CD4-positive, CD25-positive, alpha-beta regulatory T cell (primary cell): Measurements from ENCODE around the gene APPL1. TPM values are rescaled to one million over a fixed set of nuclear protein-coding genes. Genes with fewer than 3 reads are reported as not detected.
"Not testable (repeated sequence)": the region's sequence is repeated elsewhere in the genome, so short reads cannot be mapped to it uniquely, and the experiment has no call there.

Experiments
- ATAC-seq, 2 donors: fragments of 150-1000 bp; cut with Tn5 transposase; one replicate each; pipeline ENCODE4 v1.10.0; 2021; ENCODE audit warnings: low read depth in 2 of 2, moderate number of reproducible peaks in 2 of 2, moderate library complexity in 1 of 2
- DNase-seq, 3 donors: peaks; one replicate each; pipeline versions ENCODE4 v3.0.0 to v3.0.0-alpha.2; 2012 to 2022; ENCODE audit warnings: mixed read lengths in 1 of 3
- H3K27ac ChIP-seq: one replicate; pipeline ENCODE4 v1.7.0; 2013; ENCODE audit warnings: mild to moderate bottlenecking, low read length; ENCODE audit not compliant: insufficient read depth, poor library complexity, severe bottlenecking
- H3K27me3 ChIP-seq: one replicate; pipeline ENCODE4 v1.7.0; 2013; ENCODE audit warnings: low read length; ENCODE audit not compliant: control insufficient read depth, insufficient read depth
- H3K36me3 ChIP-seq: one replicate; pipeline ENCODE4 v1.7.0; 2013; ENCODE audit warnings: mild to moderate bottlenecking, low read length, moderate library complexity; ENCODE audit not compliant: control insufficient read depth, insufficient read depth
- H3K4me1 ChIP-seq: 2 replicates; pipeline ENCODE4 v1.7.0; 2013; ENCODE audit warnings: mild to moderate bottlenecking, low read length; ENCODE audit not compliant: insufficient read depth, control insufficient read depth, poor library complexity, severe bottlenecking
- H3K4me3 ChIP-seq: one replicate; pipeline ENCODE4 v1.7.0; 2013; ENCODE audit warnings: low read depth, mild to moderate bottlenecking, low read length, moderate library complexity
- H3K9me3 ChIP-seq, 2 experiments: 1 replicate in 1 of 2; 2 replicates in 1 of 2; pipeline ENCODE4 v1.7.0; 2013; ENCODE audit warnings: low read length in 2 of 2, mild to moderate bottlenecking in 1 of 2, moderate library complexity in 1 of 2; ENCODE audit not compliant: control insufficient read depth in 2 of 2
- H3K27ac Mint-ChIP-seq, 3 donors: one replicate each; pipeline ENCODE4 v1.8.0; 2020 to 2022; ENCODE audit warnings: mild to moderate bottlenecking in 3 of 3, mixed read lengths in 3 of 3, moderate library complexity in 2 of 3
- H3K27me3 Mint-ChIP-seq: one replicate; pipeline ENCODE4 v1.8.0; 2022; ENCODE audit warnings: mild to moderate bottlenecking, mixed read lengths
- H3K36me3 Mint-ChIP-seq: one replicate; pipeline ENCODE4 v1.8.0; 2020; ENCODE audit warnings: mixed read lengths
- H3K4me1 Mint-ChIP-seq, 4 donors: one replicate each; pipeline ENCODE4 v1.8.0; 2020 to 2022; ENCODE audit warnings: mixed read lengths in 4 of 4, mild to moderate bottlenecking in 1 of 4
- H3K4me3 Mint-ChIP-seq, 4 donors: one replicate each; pipeline ENCODE4 v1.8.0; 2020 to 2022; ENCODE audit warnings: mild to moderate bottlenecking in 4 of 4, mixed read lengths in 4 of 4, moderate library complexity in 3 of 4
- H3K9me3 Mint-ChIP-seq, 7 donors: one replicate each; pipeline ENCODE4 v1.8.0; 2020 to 2022; ENCODE audit warnings: mixed read lengths in 7 of 7, mild to moderate bottlenecking in 3 of 7, moderate library complexity in 2 of 7
- polyA plus RNA-seq, 4 donors: library from polyadenylated mRNA; unstranded; fragments of 300-500 nt; fragmentation: Illumina TruSeq; gene quantifications; one replicate each; pipeline ENCODE4 v1.2.3, GENCODE V29; 2021
- total RNA-seq: library from RNA; stranded (reverse); gene quantifications from one replicate; pipeline ENCODE4 v1.2.3, GENCODE V29; 2022

Gene APPL1
- total and polyA plus RNA-seq, 5 donors from 2014 or later: 18.4 to 39.5 (median 33.0) TPM

GRCh38 chr3:57292897-57293526 lies 65.5 kb downstream of the APPL1 start:
- H3K4me3 Mint-ChIP-seq: no peak overlapping the region
- Histone ChIP-seq H3K4me3 (no peak overlapping the region), H3K36me3 (no peaks in the 10 kb centered on the region), H3K27ac (no peak overlapping the region), H3K27me3 (peaks cover 5% of the 10 kb centered on the region), H3K9me3 (no peaks in the 10 kb centered on the region), H3K4me1 (no peaks in the 10 kb centered on the region)
- H3K36me3 Mint-ChIP-seq: no peaks in the 10 kb centered on the region
- H3K27me3 Mint-ChIP-seq: peaks cover 29% of the 10 kb centered on the region
- H3K4me1 Mint-ChIP-seq: no peaks in the 10 kb centered on the region
- no peak overlapping the region for H3K27ac Mint-ChIP-seq
- ATAC-seq: no peak
- H3K9me3 Mint-ChIP-seq: peaks cover 0 to 1% (median 0%) of the 10 kb centered on the region in 7 donors
- DNase-seq: no peak

DNA sequence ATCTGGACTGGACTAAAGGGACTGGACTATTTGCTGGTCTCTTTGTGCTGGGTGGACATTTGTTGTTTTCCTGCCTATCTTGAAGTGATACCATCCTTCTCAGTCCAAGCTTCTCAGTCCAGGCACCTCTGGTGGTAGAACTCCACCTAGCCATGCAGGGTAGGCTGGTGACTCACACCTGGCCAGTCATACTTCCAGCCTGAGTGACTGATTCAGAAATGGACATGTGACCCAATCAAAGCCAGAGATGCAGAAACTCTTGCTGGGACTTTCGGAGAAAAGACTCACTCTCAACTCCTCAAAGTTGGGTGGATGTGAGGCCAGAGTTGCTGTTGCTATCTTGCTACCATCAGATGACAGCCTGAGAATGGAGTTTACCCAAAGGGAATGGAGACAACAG lies 70.5 kb downstream of the APPL1 start:
- no peak overlapping the region for H3K4me3 Mint-ChIP-seq
- ATAC-seq (no peak), DNase-seq (no peak)
- no peak overlapping the region for H3K27ac ChIP-seq
- H3K9me3 ChIP-seq: no peaks in the 10 kb centered on the region
- H3K27ac Mint-ChIP-seq: no peak overlapping the region
- H3K27me3 Mint-ChIP-seq: peaks cover 42% of the 10 kb centered on the region
- H3K36me3 ChIP-seq: no peaks in the 10 kb centered on the region
- H3K4me1 Mint-ChIP-seq: no peaks in the 10 kb centered on the region
- peaks cover 0 to 4% (median 0%) of the 10 kb centered on the region in 7 donors for H3K9me3 Mint-ChIP-seq
- no peaks in the 10 kb centered on the region for H3K4me1 ChIP-seq
- H3K36me3 Mint-ChIP-seq: no peaks in the 10 kb centered on the region
- peaks cover 3% of the 10 kb centered on the region for H3K27me3 ChIP-seq
- no peak overlapping the region for H3K4me3 ChIP-seq

GRCh38 chr3:57303520-57303919 lies 76.0 kb downstream of the APPL1 start:
- not testable (repeated sequence) for H3K27ac ChIP-seq, H3K9me3 Mint-ChIP-seq, ATAC-seq, H3K36me3 ChIP-seq, H3K4me1 ChIP-seq, H3K36me3 Mint-ChIP-seq, H3K4me3 Mint-ChIP-seq, H3K27me3 ChIP-seq, DNase-seq, H3K4me1 Mint-ChIP-seq, H3K9me3 ChIP-seq, H3K4me3 ChIP-seq, H3K27ac Mint-ChIP-seq
- peaks cover 30% of the 10 kb centered on the region for H3K27me3 Mint-ChIP-seq

DNA sequence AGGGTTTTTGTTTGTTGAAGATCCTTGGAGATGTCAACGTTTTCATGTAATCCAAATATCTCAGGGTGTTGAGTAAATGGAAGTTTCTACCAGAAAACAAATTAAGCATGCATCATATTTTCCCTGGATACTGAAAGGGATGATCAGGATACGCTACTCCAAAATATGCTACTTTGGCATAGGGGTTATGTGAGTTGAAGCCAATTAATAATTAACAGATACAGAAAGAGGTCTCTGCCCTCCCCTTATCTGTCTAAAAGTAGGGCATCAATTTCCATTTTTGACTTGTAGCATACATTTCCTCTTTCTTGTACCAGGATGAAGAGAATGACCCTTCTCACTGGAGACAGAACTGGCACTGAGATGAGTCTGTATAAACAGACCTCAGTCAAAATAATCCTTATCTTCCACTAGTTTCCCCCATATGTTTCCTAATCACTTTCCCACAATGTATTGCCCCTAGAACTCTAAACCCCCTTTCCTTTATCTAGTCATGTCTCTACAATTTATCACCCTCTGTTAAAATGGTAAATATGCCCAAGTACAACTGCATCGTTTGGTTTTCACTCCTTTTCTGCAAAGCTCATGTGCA lies 82.3 kb downstream of the APPL1 start:
- peaks cover 4% of the 10 kb centered on the region for H3K27me3 ChIP-seq
- no peaks in the 10 kb centered on the region for H3K4me1 Mint-ChIP-seq
- ATAC-seq (no peak), DNase-seq (no peak)
- H3K9me3 Mint-ChIP-seq: peaks cover 0 to 2% (median 0%) of the 10 kb centered on the region in 7 donors
- H3K27me3 Mint-ChIP-seq: peaks cover 10% of the 10 kb centered on the region
- H3K4me3 ChIP-seq: no peak overlapping the region
- no peak overlapping the region for H3K27ac ChIP-seq
- H3K27ac Mint-ChIP-seq: no peak overlapping the region
- H3K36me3 ChIP-seq: no peaks in the 10 kb centered on the region
- H3K9me3 ChIP-seq: no peaks in the 10 kb centered on the region
- H3K4me3 Mint-ChIP-seq: no peak overlapping the region
- H3K4me1 ChIP-seq: no peaks in the 10 kb centered on the region
- no peaks in the 10 kb centered on the region for H3K36me3 Mint-ChIP-seq

DNA sequence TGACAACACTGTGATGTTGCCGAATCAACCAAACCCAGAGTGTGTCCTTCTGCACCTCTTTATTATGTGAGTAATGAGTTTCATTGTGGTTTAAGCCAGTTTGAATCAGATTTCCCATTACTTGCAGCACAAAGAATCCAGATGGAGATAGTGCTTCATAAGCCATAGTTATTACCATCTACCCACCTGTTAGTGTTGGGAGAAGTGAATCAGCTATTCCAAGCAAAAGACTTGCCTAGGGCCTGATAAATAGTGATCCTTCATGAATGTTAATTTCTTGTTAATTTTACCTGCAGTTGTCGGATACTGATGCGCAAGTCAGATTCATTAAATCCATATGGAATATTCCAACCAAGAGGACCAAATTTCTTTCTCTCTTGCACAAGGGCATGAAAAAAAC lies 86.7 kb downstream of the APPL1 start:
- Mint-ChIP-seq H3K4me3 (no peak overlapping the region), H3K27ac (no peak overlapping the region), H3K4me1 (no peaks in the 10 kb centered on the region), H3K36me3 (no peaks in the 10 kb centered on the region), H3K27me3 (peaks cover 29% of the 10 kb centered on the region), H3K9me3 (peaks cover 0 to 4% (median 0%) of the 10 kb centered on the region in 7 donors)
- ATAC-seq (no peak), DNase-seq (no peak)
- Histone ChIP-seq H3K27me3 (peaks cover 9% of the 10 kb centered on the region), H3K4me3 (no peak overlapping the region), H3K4me1 (no peaks in the 10 kb centered on the region), H3K9me3 (peaks cover 0 to 3% of the 10 kb centered on the region in 2 experiments), H3K36me3 (no peaks in the 10 kb centered on the region), H3K27ac (no peak overlapping the region)

Other genes starting within 250 kb of the APPL1 start
- gene SPATA12, start 167.1 kb upstream of the APPL1 start, total RNA-seq: not detected
- not detected for gene SPATA12, start 167.1 kb upstream of the APPL1 start, polyA plus RNA-seq
- not detected for gene IL17RD, start 62.4 kb upstream of the APPL1 start, total RNA-seq
- not detected for gene IL17RD, start 62.4 kb upstream of the APPL1 start, polyA plus RNA-seq
- gene HESX1, start 27.8 kb upstream of the APPL1 start, total RNA-seq: not detected
- under 1 TPM in 1 of 4 donors, not detected in 3; 0.78 TPM for gene HESX1, start 27.8 kb upstream of the APPL1 start, polyA plus RNA-seq
- not detected for gene ASB14, start 65.0 kb downstream of the APPL1 start, total RNA-seq
- under 1 TPM; 0.20 to 0.65 (median 0.27) TPM for gene ASB14, start 65.0 kb downstream of the APPL1 start, polyA plus RNA-seq